RWPE2 (cell line): Measurements from ENCODE around the gene NUP188.

ENCODE experiments used
- ATAC-seq: fragments of 200-7000 bp; cut with Tn5 transposase; 3 replicates; pipeline ENCODE4 v1.9.1; 2021; ENCODE audit warnings: low read depth
- DNase-seq: peaks from one replicate; pipeline ENCODE4 v3.0.0-alpha.2; 2020; ENCODE audit warnings: low spot score
- H3K27ac ChIP-seq: fragments of 450-650 bp; 2 replicates; pipeline ENCODE4 v1.5.1; 2017; ENCODE audit warnings: mild to moderate bottlenecking; ENCODE audit not compliant: poor library complexity, severe bottlenecking
- H3K27me3 ChIP-seq: fragments of 250-450 bp; sonication (Bioruptor Pico); 2 replicates; pipeline ENCODE4 v1.5.1; 2021; ENCODE audit warnings: mild to moderate bottlenecking, moderate library complexity; ENCODE audit not compliant: insufficient read depth, poor library complexity, severe bottlenecking
- H3K36me3 ChIP-seq: fragments of 250-450 bp; sonication (Bioruptor Pico); 2 replicates; pipeline ENCODE4 v1.5.1; 2020; ENCODE audit warnings: low read depth, mild to moderate bottlenecking, moderate library complexity
- H3K4me1 ChIP-seq: fragments of 250-450 bp; sonication (Bioruptor Pico); 2 replicates; pipeline ENCODE4 v1.5.1; 2021; ENCODE audit warnings: mild to moderate bottlenecking, moderate library complexity; ENCODE audit not compliant: insufficient read depth, poor library complexity, severe bottlenecking
- H3K4me3 ChIP-seq: fragments of 250-450 bp; sonication (Bioruptor Pico); 2 replicates; pipeline ENCODE4 v1.5.1; 2021; ENCODE audit warnings: mild to moderate bottlenecking, moderate library complexity; ENCODE audit not compliant: severe bottlenecking
- H3K9me3 ChIP-seq: fragments of 250-450 bp; sonication (Bioruptor Pico); 2 replicates; pipeline ENCODE4 v1.5.1; 2021; ENCODE audit warnings: mild to moderate bottlenecking, moderate library complexity; ENCODE audit not compliant: severe bottlenecking
- TF ChIP-seq, protein P1 (sequence below): fragments of 450-650 bp; IDR thresholded peaks from one replicate; pipeline ENCODE4 v1.5.1; 2017; ENCODE audit warnings: mild to moderate bottlenecking, moderate library complexity; ENCODE audit not compliant: poor library complexity, severe bottlenecking

NUP188 gene

DNA sequence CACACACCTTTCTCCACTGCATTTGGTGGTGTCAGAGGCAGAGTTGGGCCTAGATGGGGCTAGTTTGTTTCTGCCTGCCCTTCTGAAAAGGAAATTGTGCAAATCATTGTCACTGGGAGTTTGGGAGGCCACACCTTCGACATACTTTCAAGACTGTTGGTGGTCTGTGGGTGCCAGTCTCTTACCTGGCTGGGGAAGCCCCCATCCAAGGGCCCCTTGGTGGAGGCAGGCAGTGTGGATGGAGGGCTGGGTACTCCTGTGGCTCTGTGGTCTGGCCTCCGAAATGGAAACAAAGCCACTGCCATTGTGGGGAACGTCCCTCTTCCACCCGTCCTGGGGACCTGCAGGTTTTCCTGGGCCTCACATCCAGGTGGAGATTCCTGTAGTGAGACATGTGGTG lies 37.6 kb upstream of the NUP188 start:
- TF ChIP-seq, protein P1, sequence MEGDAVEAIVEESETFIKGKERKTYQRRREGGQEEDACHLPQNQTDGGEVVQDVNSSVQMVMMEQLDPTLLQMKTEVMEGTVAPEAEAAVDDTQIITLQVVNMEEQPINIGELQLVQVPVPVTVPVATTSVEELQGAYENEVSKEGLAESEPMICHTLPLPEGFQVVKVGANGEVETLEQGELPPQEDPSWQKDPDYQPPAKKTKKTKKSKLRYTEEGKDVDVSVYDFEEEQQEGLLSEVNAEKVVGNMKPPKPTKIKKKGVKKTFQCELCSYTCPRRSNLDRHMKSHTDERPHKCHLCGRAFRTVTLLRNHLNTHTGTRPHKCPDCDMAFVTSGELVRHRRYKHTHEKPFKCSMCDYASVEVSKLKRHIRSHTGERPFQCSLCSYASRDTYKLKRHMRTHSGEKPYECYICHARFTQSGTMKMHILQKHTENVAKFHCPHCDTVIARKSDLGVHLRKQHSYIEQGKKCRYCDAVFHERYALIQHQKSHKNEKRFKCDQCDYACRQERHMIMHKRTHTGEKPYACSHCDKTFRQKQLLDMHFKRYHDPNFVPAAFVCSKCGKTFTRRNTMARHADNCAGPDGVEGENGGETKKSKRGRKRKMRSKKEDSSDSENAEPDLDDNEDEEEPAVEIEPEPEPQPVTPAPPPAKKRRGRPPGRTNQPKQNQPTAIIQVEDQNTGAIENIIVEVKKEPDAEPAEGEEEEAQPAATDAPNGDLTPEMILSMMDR, result no peak
- Histone ChIP-seq H3K27me3 (no peaks in the 10 kb centered on the region), H3K4me1 (peaks cover 38% of the 10 kb centered on the region), H3K9me3 (no peaks in the 10 kb centered on the region), H3K27ac (peak overlapping the region; percentile 100), H3K4me3 (no peak overlapping the region), H3K36me3 (peaks cover 90% of the 10 kb centered on the region)
- DNase-seq (no peak), ATAC-seq (no peak)

DNA sequence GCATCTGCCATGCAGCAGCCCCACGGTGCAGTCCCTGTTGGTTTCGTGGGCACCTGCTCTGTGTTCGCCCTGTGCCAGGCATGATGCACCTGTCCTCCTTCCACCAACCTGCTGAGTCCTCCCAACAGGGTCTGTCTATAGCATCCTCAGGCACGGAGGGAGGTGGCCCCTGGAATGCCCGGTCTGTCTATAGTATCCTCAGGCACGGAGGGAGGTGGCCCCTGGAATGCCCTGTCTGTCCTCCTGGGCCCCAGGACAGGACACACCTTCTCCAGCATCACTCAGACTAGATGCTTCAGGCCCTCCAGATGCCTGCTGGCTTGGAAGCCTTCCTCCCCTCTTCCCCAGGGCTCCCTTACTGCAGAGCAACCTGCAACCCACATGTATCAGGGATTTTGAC lies 36.6 kb upstream of the NUP188 start:
- peak overlapping the region; percentile 100 for H3K27ac ChIP-seq
- no peaks in the 10 kb centered on the region for H3K27me3 ChIP-seq
- DNase-seq (no peak), ATAC-seq (peak; percentile 0; the same call in 1 of the 3 replicates)
- no peaks in the 10 kb centered on the region for H3K9me3 ChIP-seq
- TF ChIP-seq, protein P1, result no peak
- H3K36me3 ChIP-seq, result peaks cover 93% of the 10 kb centered on the region
- peaks cover 38% of the 10 kb centered on the region for H3K4me1 ChIP-seq
- H3K4me3 ChIP-seq, result no peak overlapping the region

DNA sequence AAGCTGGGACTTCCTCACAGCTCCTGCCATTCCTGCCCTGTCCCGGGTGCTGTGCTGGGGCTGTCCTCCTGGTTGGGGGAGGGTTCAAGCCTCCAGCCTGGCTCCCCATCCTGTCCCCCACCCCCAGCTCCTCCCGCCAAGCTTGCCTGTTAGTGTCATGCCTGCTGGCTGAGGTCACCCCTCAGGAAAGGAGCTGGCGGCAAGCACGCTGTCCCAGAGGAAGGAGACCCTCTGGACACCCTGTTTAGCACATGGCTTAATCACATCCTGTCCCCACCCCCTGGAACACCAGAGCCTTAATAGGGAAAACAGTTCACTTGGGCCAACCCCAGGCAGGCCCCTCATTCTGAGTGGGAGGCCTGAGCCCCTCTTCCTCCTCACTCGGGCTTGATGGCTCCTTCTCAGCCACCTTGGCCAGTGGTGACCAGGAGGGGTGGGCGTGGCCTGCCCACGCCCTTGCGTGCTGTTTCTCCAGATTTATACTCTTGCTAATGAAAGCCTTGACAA lies 35.9 kb upstream of the NUP188 start:
- Histone ChIP-seq H3K36me3 (peaks cover 95% of the 10 kb centered on the region), H3K9me3 (no peaks in the 10 kb centered on the region), H3K4me1 (peaks cover 42% of the 10 kb centered on the region), H3K4me3 (no peak overlapping the region), H3K27me3 (no peaks in the 10 kb centered on the region), H3K27ac (peak overlapping the region; percentile 100)
- no peak for DNase-seq
- peak; percentile 20 for ATAC-seq
- TF ChIP-seq, protein P1, result no peak

DNA sequence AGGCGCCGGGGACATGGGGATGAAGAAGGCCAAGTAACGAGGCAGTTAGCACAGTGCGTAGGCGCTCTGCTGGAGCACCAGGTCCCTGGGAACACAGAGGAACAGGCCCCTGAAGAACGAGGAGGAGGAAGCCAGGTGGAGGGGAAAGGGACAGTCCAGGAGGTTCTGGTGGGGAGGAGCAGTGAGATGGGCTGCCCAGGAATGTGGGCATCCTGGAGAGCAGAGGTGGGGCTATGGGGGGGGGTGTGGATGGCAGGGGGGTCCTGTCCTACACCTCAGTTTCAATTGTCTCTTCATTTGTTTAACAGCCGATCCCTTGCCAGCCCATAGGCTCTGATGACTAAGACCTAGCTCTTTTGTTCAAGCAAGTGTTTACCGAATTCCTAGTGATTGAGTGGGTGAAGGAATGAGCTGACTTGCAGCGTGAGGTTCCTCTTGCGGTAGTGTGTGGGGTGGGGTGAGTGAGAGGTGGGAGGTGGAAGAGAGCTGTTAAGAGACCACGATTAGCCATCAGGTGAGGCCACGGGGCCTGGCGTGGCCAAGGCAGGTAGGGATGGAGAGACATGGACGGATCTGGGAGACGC lies 35.1 kb upstream of the NUP188 start:
- ATAC-seq, result peak; percentile 85
- Histone ChIP-seq H3K36me3 (peaks cover 95% of the 10 kb centered on the region), H3K4me1 (peaks cover 44% of the 10 kb centered on the region), H3K4me3 (peak overlapping the region; percentile 21), H3K27ac (peak overlapping the region; percentile 100), H3K27me3 (no peaks in the 10 kb centered on the region), H3K9me3 (no peaks in the 10 kb centered on the region)
- TF ChIP-seq, protein P1, result no peak
- peak; percentile 92 for DNase-seq
